ENCODE results near the gene INTS3.
"Not testable (repeated sequence)": the region's sequence is repeated elsewhere in the genome, so short reads cannot be mapped to it uniquely, and the experiment has no call there.

- TF ChIP-seq, protein P1, sequence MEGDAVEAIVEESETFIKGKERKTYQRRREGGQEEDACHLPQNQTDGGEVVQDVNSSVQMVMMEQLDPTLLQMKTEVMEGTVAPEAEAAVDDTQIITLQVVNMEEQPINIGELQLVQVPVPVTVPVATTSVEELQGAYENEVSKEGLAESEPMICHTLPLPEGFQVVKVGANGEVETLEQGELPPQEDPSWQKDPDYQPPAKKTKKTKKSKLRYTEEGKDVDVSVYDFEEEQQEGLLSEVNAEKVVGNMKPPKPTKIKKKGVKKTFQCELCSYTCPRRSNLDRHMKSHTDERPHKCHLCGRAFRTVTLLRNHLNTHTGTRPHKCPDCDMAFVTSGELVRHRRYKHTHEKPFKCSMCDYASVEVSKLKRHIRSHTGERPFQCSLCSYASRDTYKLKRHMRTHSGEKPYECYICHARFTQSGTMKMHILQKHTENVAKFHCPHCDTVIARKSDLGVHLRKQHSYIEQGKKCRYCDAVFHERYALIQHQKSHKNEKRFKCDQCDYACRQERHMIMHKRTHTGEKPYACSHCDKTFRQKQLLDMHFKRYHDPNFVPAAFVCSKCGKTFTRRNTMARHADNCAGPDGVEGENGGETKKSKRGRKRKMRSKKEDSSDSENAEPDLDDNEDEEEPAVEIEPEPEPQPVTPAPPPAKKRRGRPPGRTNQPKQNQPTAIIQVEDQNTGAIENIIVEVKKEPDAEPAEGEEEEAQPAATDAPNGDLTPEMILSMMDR (conservative IDR thresholded peaks at IDR 0.05 in 1 of 2, IDR thresholded peaks at IDR 0.05 in 1 of 2; ENCODE audit: low read depth in 1 of 2, low read length in 2 of 2), result not testable (repeated sequence)
- TF ChIP-seq EZH2 (IDR thresholded peaks at IDR 0.05; ENCODE audit: low read length, missing control alignments), result not testable (repeated sequence)
Measured at GRCh38 chr1:153716211-153716610, 11.6 kb upstream of the INTS3 start.
